Karpas-422 (cell line): ENCODE data around the gene G3BP1. TPM values are rescaled to one million over a fixed set of nuclear protein-coding genes. Genes with fewer than 3 reads are reported as not detected.

ENCODE experiments used
- DNase-seq: peaks from one replicate; pipeline ENCODE4 v3.0.0-alpha.2; 2015
- H2AFZ ChIP-seq: fragments of 200-600 bp; sonication (generic); 2 replicates; pipeline ENCODE4 v1.6.1; 2014; ENCODE audit warnings: antibody characterized with exemption, low read length, mixed read lengths
- H3K27ac ChIP-seq: fragments of 200-600 bp; sonication (generic); 2 replicates; pipeline ENCODE4 v1.5.1; 2014; ENCODE audit warnings: mild to moderate bottlenecking, low read length, moderate library complexity
- H3K27me3 ChIP-seq: fragments of 200-600 bp; sonication (generic); 2 replicates; pipeline ENCODE4 v1.6.1; 2014; ENCODE audit warnings: low read length, mixed read lengths
- H3K36me3 ChIP-seq: fragments of 200-600 bp; sonication (generic); 2 replicates; pipeline ENCODE4 v1.6.1; 2014; ENCODE audit warnings: low read length, mixed read lengths; ENCODE audit not compliant: insufficient read depth
- H3K4me1 ChIP-seq: fragments of 200-600 bp; sonication (generic); 2 replicates; pipeline ENCODE4 v1.6.1; 2014; ENCODE audit warnings: mild to moderate bottlenecking, low read length, mixed read lengths
- H3K4me2 ChIP-seq: fragments of 200-600 bp; sonication (generic); 2 replicates; pipeline ENCODE4 v1.6.1; 2014; ENCODE audit warnings: low read length, low read depth, mild to moderate bottlenecking; ENCODE audit not compliant: poor library complexity, severe bottlenecking
- H3K4me3 ChIP-seq: fragments of 200-600 bp; sonication (generic); 2 replicates; pipeline ENCODE4 v1.5.1; 2014; ENCODE audit warnings: mild to moderate bottlenecking, antibody characterized with exemption, low read length, mixed read lengths
- H3K79me2 ChIP-seq: fragments of 200-600 bp; sonication (generic); 2 replicates; pipeline ENCODE4 v1.6.1; 2014; ENCODE audit warnings: mild to moderate bottlenecking, low read length, mixed read lengths
- H3K9ac ChIP-seq: fragments of 200-600 bp; sonication (generic); 2 replicates; pipeline ENCODE4 v1.6.0; 2014; ENCODE audit warnings: low read length
- H3K9me2 ChIP-seq: fragments of 200-600 bp; sonication (generic), shearing (Covaris generic); replicated peaks from 2 replicates; pipeline ENCODE4 v1.6.0; 2014; ENCODE audit warnings: mild to moderate bottlenecking, low read length, moderate library complexity; ENCODE audit not compliant: insufficient read depth
- H3K9me3 ChIP-seq: fragments of 300-700, 200-600 bp; sonication (generic); 2 replicates; pipeline ENCODE4 v1.6.1; 2014; ENCODE audit warnings: low read length, mixed read lengths
- H4K20me1 ChIP-seq: fragments of 200-600 bp; sonication (generic); 2 replicates; pipeline ENCODE4 v1.6.1; 2014; ENCODE audit warnings: mild to moderate bottlenecking, antibody characterized with exemption, low read length, low read depth; ENCODE audit not compliant: insufficient read depth
- total RNA-seq: library from RNA; depleted of rRNA; stranded (reverse); fragments of >200 nt; shearing (Covaris generic); gene quantifications from 2 replicates; pipeline ENCODE4 v1.2.3, GENCODE V29; 2014; ENCODE audit warnings: low replicate concordance

The G3BP1 gene
- total RNA-seq, 1 experiment from 2014 or later, result 186 TPM

DNA sequence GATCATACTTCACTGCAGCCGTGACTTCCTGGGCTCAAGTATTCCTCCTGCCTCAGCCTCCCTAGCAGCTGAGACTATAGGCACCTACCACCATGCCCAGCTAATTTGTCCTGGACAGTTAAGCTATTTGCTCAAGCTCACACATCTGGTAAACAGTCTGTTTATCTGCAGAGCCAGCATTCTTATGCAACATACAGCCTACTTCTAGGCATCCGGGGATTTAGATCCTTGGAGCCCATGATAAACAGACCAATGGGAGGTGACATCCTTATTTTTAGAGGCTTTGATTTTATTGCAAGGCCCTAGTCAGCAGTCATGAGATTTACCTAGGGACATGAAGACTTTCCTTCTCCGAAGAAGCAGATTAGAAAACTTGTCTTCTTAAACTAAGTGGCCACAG, 34.3 kb upstream of the G3BP1 start:
- Histone ChIP-seq H3K36me3 (no peaks in the 10 kb centered on the region), H3K27ac (no peak overlapping the region)

GRCh38 chr5:151738125-151738848, 33.5 kb upstream of the G3BP1 start:
- Histone ChIP-seq H3K4me1 (peaks cover under 1% of the 10 kb centered on the region; the same call in 1 of the 2 replicates), H3K27ac (no peak overlapping the region), H3K9ac (no peak overlapping the region), H3K27me3 (no peaks in the 10 kb centered on the region), H2AFZ (no peak overlapping the region), H3K36me3 (0 out of 2 replicates have a peak, but pooled peaks cover under 1% of the 10 kb centered on the region), H3K4me3 (no peak overlapping the region), H4K20me1 (no peaks in the 10 kb centered on the region), H3K79me2 (no peaks in the 10 kb centered on the region; the same call in 1 of the 2 replicates), H3K9me2 (no peaks in the 10 kb centered on the region), H3K9me3 (no peaks in the 10 kb centered on the region), H3K4me2 (no peak overlapping the region)
- DNase-seq, result no peak

More for the DNA sequence above, 34.3 kb upstream of the G3BP1 start:
- Histone ChIP-seq H3K9me2 (no peaks in the 10 kb centered on the region), H3K9ac (no peak overlapping the region), H3K27me3 (no peaks in the 10 kb centered on the region), H3K4me1 (no peaks in the 10 kb centered on the region), H3K4me2 (no peak overlapping the region), H3K4me3 (no peak overlapping the region), H3K79me2 (no peaks in the 10 kb centered on the region), H3K9me3 (no peaks in the 10 kb centered on the region), H2AFZ (no peak overlapping the region), H4K20me1 (no peaks in the 10 kb centered on the region)
- no peak for DNase-seq

- Histone ChIP-seq H3K9ac (no peak overlapping the region), H3K9me2 (no peaks in the 10 kb centered on the region), H3K9me3 (no peaks in the 10 kb centered on the region), H3K4me2 (no peak overlapping the region), H3K27me3 (no peaks in the 10 kb centered on the region), H3K4me1 (peaks cover 11% of the 10 kb centered on the region), H3K79me2 (no peaks in the 10 kb centered on the region; the same call in 1 of the 2 replicates), H2AFZ (no peak overlapping the region), H4K20me1 (no peaks in the 10 kb centered on the region), H3K4me3 (no peak overlapping the region), H3K27ac (no peak overlapping the region), H3K36me3 (peaks cover 6% of the 10 kb centered on the region; the same call in 1 of the 2 replicates)
- DNase-seq, result no peak
These were observed 32.4 kb upstream of the G3BP1 start for GRCh38 chr5:151739395-151739794.

- H3K27ac ChIP-seq, result no peak overlapping the region
- peaks cover 12% of the 10 kb centered on the region; the same call in 1 of the 2 replicates for H3K36me3 ChIP-seq
- no peaks in the 10 kb centered on the region for H3K9me3 ChIP-seq
- no peaks in the 10 kb centered on the region for H3K27me3 ChIP-seq
- no peak overlapping the region for H3K4me2 ChIP-seq
- no peak overlapping the region for H3K4me3 ChIP-seq
- no peaks in the 10 kb centered on the region for H3K9me2 ChIP-seq
- no peak for DNase-seq
- no peak overlapping the region for H3K9ac ChIP-seq
- peaks cover 4% of the 10 kb centered on the region; the same call in 1 of the 2 replicates for H3K79me2 ChIP-seq
- H2AFZ ChIP-seq, result no peak overlapping the region
- H3K4me1 ChIP-seq, result peaks cover 17% of the 10 kb centered on the region
- H4K20me1 ChIP-seq, result no peaks in the 10 kb centered on the region
These were observed 31.8 kb upstream of the G3BP1 start for GRCh38 chr5:151739939-151740335.

DNA sequence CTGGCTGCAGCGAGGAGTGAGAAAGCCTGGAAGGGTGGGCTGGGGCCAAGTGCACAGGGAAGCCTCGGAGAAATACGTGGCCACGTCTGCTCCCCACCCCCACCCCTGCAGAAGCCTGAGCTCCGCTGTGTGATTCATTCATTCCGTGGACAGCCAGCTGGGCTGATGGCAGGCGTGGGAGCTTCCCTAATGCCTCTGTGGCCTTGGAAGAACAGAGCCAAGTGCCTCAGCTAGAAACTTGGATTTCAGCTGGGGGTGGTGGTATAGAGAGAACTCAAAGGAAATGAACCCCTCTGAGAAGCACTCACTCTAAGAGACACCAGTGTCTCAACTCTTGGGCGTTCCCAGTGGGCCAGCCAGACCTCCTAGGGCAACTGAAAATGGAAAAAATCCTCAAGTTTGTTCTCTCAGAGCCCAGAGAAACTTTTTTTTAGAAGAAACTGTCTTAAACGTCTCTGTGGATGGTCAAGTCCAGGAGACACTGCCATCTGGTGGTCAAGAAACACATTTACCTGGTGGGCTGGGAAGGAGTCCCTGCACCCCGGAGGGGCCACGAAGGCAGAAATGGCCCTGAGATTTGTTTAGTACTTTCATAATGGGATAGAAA, 31.3 kb upstream of the G3BP1 start:
- Histone ChIP-seq H3K36me3 (peaks cover 14% of the 10 kb centered on the region; the same call in 1 of the 2 replicates), H4K20me1 (no peaks in the 10 kb centered on the region), H2AFZ (no peak overlapping the region), H3K4me2 (no peak overlapping the region), H3K9ac (no peak overlapping the region), H3K4me1 (peaks cover 19% of the 10 kb centered on the region), H3K27ac (no peak overlapping the region), H3K27me3 (no peaks in the 10 kb centered on the region), H3K4me3 (no peak overlapping the region), H3K9me3 (no peaks in the 10 kb centered on the region), H3K9me2 (no peaks in the 10 kb centered on the region), H3K79me2 (peaks cover 6% of the 10 kb centered on the region; the same call in 1 of the 2 replicates)
- peak; percentile 89 for DNase-seq

DNA sequence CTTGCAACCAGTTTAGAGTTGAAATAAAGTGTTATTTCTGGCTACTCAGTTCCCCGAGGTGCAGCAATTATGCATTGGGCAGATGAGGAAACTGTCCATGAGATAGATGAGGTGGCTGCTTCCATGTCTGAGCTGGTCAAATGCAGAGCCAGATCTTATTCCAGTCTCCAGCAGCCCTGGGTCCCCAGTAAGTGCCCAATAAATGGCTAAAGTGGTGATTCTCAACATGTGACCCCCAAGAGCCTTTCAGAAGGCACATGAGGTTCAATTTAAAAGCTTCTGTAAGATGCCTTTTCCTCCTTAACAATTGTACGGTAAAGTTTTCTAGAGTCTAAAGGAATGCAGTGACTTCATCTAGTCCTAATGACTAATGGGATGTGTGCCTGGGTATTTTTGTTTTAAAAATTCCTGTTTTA, 30.8 kb upstream of the G3BP1 start:
- no peak for DNase-seq
- Histone ChIP-seq H3K4me1 (peaks cover 19% of the 10 kb centered on the region), H3K4me2 (no peak overlapping the region), H2AFZ (no peak overlapping the region), H4K20me1 (no peaks in the 10 kb centered on the region), H3K4me3 (no peak overlapping the region), H3K9me3 (no peaks in the 10 kb centered on the region), H3K27ac (no peak overlapping the region), H3K27me3 (no peaks in the 10 kb centered on the region), H3K36me3 (peaks cover 14% of the 10 kb centered on the region; the same call in 1 of the 2 replicates), H3K9ac (no peak overlapping the region), H3K79me2 (peaks cover 6% of the 10 kb centered on the region; the same call in 1 of the 2 replicates), H3K9me2 (no peaks in the 10 kb centered on the region)

DNA sequence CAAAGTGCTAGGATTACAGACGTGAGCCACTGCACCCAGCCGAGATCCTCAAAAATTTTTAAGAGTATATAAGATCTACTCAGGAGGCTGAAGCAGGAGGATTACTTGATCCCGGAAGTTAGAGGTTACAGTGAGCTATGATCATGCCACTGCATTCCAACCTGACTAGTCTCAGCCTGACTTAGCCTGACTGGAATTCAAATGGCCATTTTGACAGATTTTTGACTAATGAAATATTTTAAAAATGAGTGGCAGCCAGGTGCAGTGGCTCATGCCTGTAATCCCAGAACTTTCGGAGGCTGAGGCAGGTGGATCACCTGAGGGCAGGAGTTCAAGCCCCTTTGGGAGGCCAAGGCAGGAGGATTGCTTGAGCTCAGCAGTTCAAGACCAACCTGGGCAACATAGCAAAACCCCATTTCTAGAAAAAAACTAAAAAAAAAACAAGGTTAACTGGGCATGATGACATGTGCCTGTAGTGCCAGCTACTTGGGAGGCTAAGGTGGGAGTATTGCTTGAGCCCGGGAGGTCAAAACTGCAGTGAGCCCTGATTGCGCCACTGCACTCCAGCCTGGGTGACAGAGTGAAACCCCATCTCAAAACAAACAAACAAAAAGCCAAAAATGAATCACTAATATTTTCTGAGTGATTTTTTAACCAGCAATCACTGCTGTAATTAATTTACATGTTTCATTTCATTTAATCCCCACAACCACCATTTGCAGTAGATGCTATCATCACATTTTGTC, 29.9 kb upstream of the G3BP1 start:
- H3K36me3 ChIP-seq, result peaks cover 14% of the 10 kb centered on the region; the same call in 1 of the 2 replicates

GRCh38 chr5:151742870-151743294, 28.9 kb upstream of the G3BP1 start:
- Histone ChIP-seq H3K27me3 (no peaks in the 10 kb centered on the region), H3K9me2 (no peaks in the 10 kb centered on the region), H2AFZ (no peak overlapping the region), H3K4me3 (no peak overlapping the region), H3K4me1 (peaks cover 19% of the 10 kb centered on the region), H3K9me3 (no peaks in the 10 kb centered on the region), H3K9ac (no peak overlapping the region), H4K20me1 (no peaks in the 10 kb centered on the region), H3K79me2 (peaks cover 7% of the 10 kb centered on the region; the same call in 1 of the 2 replicates), H3K4me2 (no peak overlapping the region), H3K36me3 (peaks cover 14% of the 10 kb centered on the region; the same call in 1 of the 2 replicates), H3K27ac (no peak overlapping the region)
- DNase-seq, result peak; percentile 62

More for the DNA sequence above, 29.9 kb upstream of the G3BP1 start:
- Histone ChIP-seq H3K4me1 (peaks cover 19% of the 10 kb centered on the region), H3K27me3 (no peaks in the 10 kb centered on the region), H2AFZ (no peak overlapping the region), H3K79me2 (peaks cover 6% of the 10 kb centered on the region; the same call in 1 of the 2 replicates), H3K9ac (no peak overlapping the region), H3K27ac (no peak overlapping the region), H3K9me2 (no peaks in the 10 kb centered on the region), H3K4me2 (no peak overlapping the region), H3K4me3 (no peak overlapping the region), H3K9me3 (no peaks in the 10 kb centered on the region), H4K20me1 (no peaks in the 10 kb centered on the region)
- DNase-seq, result no peak
